Mesenchymal stem cell (in vitro differentiated cells and primary cell): ENCODE measurements around the gene PLXNB2.
A peak's percentile ranks its signal among the peaks of the same experiment; 100 is the strongest.

Source experiments
- DNase-seq: peaks from one replicate; pipeline ENCODE4 v3.0.0-alpha.2; 2013
- H2AFZ ChIP-seq: one replicate; pipeline ENCODE4 v1.6.1; 2013; ENCODE audit warnings: low read depth, mild to moderate bottlenecking, control low read depth, inconsistent platforms, low read length, moderate library complexity
- H2AK5ac ChIP-seq: 2 replicates; pipeline ENCODE4 v1.6.1; 2013; ENCODE audit warnings: low read length, moderate library complexity, mild to moderate bottlenecking, inconsistent platforms; ENCODE audit not compliant: severe bottlenecking
- H2BK120ac ChIP-seq: one replicate; pipeline ENCODE4 v1.6.1; 2013; ENCODE audit warnings: low read depth, mild to moderate bottlenecking, inconsistent platforms, low read length, moderate library complexity
- H2BK12ac ChIP-seq, 2 experiments: one replicate each; pipeline ENCODE4 v1.6.1; 2013; ENCODE audit warnings: inconsistent platforms in 2 of 2, low read length in 2 of 2, mild to moderate bottlenecking in 2 of 2, moderate library complexity in 2 of 2, control low read depth in 1 of 2
- H2BK15ac ChIP-seq: one replicate; pipeline ENCODE4 v1.6.1; 2013; ENCODE audit warnings: mild to moderate bottlenecking, low read depth, inconsistent platforms; ENCODE audit not compliant: poor library complexity, severe bottlenecking
- H2BK5ac ChIP-seq: 2 replicates; pipeline ENCODE4 v1.6.1; 2013; ENCODE audit warnings: low read depth, mild to moderate bottlenecking, low read length, control low read depth, inconsistent platforms; ENCODE audit not compliant: poor library complexity, severe bottlenecking
- H3K14ac ChIP-seq, 2 experiments: one replicate each; pipeline ENCODE4 v1.6.1; 2013; ENCODE audit warnings: inconsistent platforms in 2 of 2, low read length in 2 of 2, control low read depth in 1 of 2, mild to moderate bottlenecking in 1 of 2, moderate library complexity in 1 of 2
- H3K18ac ChIP-seq, 2 experiments: one replicate each; pipeline ENCODE4 v1.6.1; 2013; ENCODE audit warnings: inconsistent platforms in 2 of 2, low read length in 2 of 2, control low read depth in 1 of 2, low read depth in 1 of 2, mild to moderate bottlenecking in 1 of 2
- H3K23ac ChIP-seq, 2 experiments: one replicate each; pipeline ENCODE4 v1.6.1; 2013; ENCODE audit warnings: inconsistent platforms in 2 of 2, low read length in 2 of 2, mild to moderate bottlenecking in 2 of 2, moderate library complexity in 2 of 2, control low read depth in 1 of 2
- H3K27ac ChIP-seq: 2 replicates; pipeline ENCODE4 v1.5.1; 2013; ENCODE audit warnings: mild to moderate bottlenecking, moderate library complexity, low read length, control low read depth, inconsistent platforms; ENCODE audit not compliant: poor library complexity, severe bottlenecking
- H3K27me3 ChIP-seq, 2 experiments: 2 replicates each; pipeline versions ENCODE4 v1.6.1 to v1.7.0; 2013; ENCODE audit warnings: low read length in 2 of 2, mild to moderate bottlenecking in 2 of 2, moderate library complexity in 2 of 2, control low read depth in 1 of 2, inconsistent platforms in 1 of 2; ENCODE audit not compliant: control insufficient read depth in 1 of 2, insufficient read depth in 1 of 2
- H3K36me3 ChIP-seq, 2 experiments: 2 replicates each; pipeline versions ENCODE4 v1.6.1 to v1.7.0; 2013; ENCODE audit warnings: low read length in 2 of 2, control low read depth in 1 of 2, inconsistent platforms in 1 of 2, low read depth in 1 of 2, mild to moderate bottlenecking in 1 of 2; ENCODE audit not compliant: insufficient read depth in 2 of 2, control insufficient read depth in 1 of 2
- H3K4ac ChIP-seq, 2 experiments: one replicate each; pipeline ENCODE4 v1.6.1; 2013; ENCODE audit warnings: inconsistent platforms in 2 of 2, low read length in 2 of 2, mild to moderate bottlenecking in 2 of 2, moderate library complexity in 2 of 2, control low read depth in 1 of 2, low read depth in 1 of 2
- H3K4me1 ChIP-seq: 2 replicates; pipeline ENCODE4 v1.6.1; 2013; ENCODE audit warnings: low read depth, low read length, control low read depth; ENCODE audit not compliant: control insufficient read depth, insufficient read depth
- H3K4me2 ChIP-seq: 2 replicates; pipeline ENCODE4 v1.6.1; 2013; ENCODE audit warnings: low read length, mild to moderate bottlenecking, inconsistent platforms; ENCODE audit not compliant: poor library complexity, severe bottlenecking
- H3K4me3 ChIP-seq, 2 experiments: 2 replicates each; pipeline versions ENCODE4 v1.5.1 to v1.7.0; 2013; ENCODE audit warnings: low read length in 2 of 2, mild to moderate bottlenecking in 2 of 2, control low read depth in 1 of 2, low read depth in 1 of 2; ENCODE audit not compliant: insufficient read depth in 1 of 2
- H3K79me1 ChIP-seq: replicated peaks from 2 replicates; pipeline ENCODE4 v1.6.1; 2013; ENCODE audit warnings: mild to moderate bottlenecking, control low read depth, low read length, inconsistent platforms; ENCODE audit not compliant: poor library complexity, severe bottlenecking
- H3K9ac ChIP-seq: 2 replicates; pipeline ENCODE4 v1.7.0; 2013; ENCODE audit warnings: mild to moderate bottlenecking, low read length, moderate library complexity
- H3K9me3 ChIP-seq: 2 replicates; pipeline ENCODE4 v1.7.0; 2013; ENCODE audit warnings: mild to moderate bottlenecking, low read length; ENCODE audit not compliant: control insufficient read depth
- H4K8ac ChIP-seq: one replicate; pipeline ENCODE4 v1.6.1; 2013; ENCODE audit warnings: inconsistent platforms, mild to moderate bottlenecking, low read length, moderate library complexity
- H4K91ac ChIP-seq: one replicate; pipeline ENCODE4 v1.6.1; 2013; ENCODE audit warnings: mild to moderate bottlenecking, low read length, inconsistent platforms
- WGBS: methylation state at CpG from one replicate; pipeline ENCODE4 v1.1.7; 2013; ENCODE audit warnings: mixed read lengths; 5-methylcytosine and 5-hydroxymethylcytosine counted together

The PLXNB2 gene

DNA sequence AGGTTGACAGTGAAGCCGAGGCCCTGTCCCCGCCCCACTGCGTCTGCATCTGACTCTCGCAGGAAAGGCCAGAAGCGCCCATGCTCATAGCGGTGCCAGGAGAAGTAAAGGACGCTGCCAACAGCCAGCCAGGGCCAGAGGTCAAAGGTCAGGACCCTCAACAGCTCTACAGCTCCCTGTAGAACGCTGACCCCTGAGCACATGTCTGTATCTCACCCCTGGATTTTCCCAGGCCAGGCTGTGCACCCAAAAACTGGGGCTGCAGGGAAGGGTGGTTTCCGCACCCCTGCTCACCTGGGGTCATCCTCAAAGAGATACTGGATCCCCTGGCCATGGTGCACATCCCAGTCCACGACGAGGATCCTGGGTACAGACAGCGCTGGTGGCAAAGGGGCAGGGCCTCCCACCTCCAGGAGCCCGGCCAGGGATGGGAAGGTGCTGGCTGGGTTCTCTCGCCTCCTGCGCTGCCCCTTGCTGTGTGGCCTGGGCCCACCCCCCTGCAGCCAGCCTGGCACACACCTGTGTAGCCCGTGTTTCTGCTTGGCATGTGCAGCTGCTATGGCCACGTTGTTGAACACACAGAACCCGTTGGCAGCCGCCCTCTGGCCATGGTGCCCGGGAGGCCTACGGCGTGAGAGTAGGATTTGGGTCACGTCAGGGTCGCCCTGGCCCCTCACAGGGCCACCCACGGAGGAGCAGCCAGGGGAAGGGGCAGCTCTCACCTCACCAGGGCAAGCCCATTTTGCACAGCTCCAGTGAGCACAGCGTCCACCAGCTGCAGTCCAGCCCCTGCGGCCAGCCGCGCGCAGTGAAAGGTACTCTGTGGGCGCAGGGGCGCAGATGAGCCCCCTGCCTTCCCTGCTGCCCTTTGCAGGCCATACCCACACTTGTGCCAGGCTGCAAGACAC is 57.9 kb downstream of the PLXNB2 start:
- H3K9me3 ChIP-seq: no peaks in the 10 kb centered on the region
- H3K23ac ChIP-seq: peak overlapping the region in 1 of 2 experiments; percentile 34
- H2BK5ac ChIP-seq: no peak overlapping the region
- H2AFZ ChIP-seq: no peak overlapping the region
- 94% methylated on average over 32 of the region's 32 CpGs for WGBS
- H3K27me3 ChIP-seq: no peaks in the 10 kb centered on the region
- H4K91ac ChIP-seq: peak overlapping the region; percentile 47
- H3K79me1 ChIP-seq: peaks cover 38% of the 10 kb centered on the region
- peak overlapping the region; percentile 94 for H3K4me2 ChIP-seq
- H3K4me3 ChIP-seq: peak overlapping the region; percentile 78 to 87
- peak overlapping the region in 1 of 2 experiments; percentile 94 for H3K18ac ChIP-seq
- H3K14ac ChIP-seq: peak overlapping the region in 1 of 2 experiments; percentile 93
- DNase-seq: no peak
- peak overlapping the region; percentile 38 for H4K8ac ChIP-seq
- no peak overlapping the region for H3K27ac ChIP-seq
- H3K9ac ChIP-seq: peak overlapping the region; percentile 93
- no peak overlapping the region for H2AK5ac ChIP-seq
- no peak overlapping the region for H2BK15ac ChIP-seq
- no peak overlapping the region for H2BK120ac ChIP-seq
- peaks cover 26 to 72% of the 10 kb centered on the region in 2 experiments for H3K36me3 ChIP-seq
- peak overlapping the region in 1 of 2 experiments; percentile 71 for H3K4ac ChIP-seq
- H3K4me1 ChIP-seq: peaks cover 44% of the 10 kb centered on the region
- peak overlapping the region in 1 of 2 experiments; percentile 49 for H2BK12ac ChIP-seq

DNA sequence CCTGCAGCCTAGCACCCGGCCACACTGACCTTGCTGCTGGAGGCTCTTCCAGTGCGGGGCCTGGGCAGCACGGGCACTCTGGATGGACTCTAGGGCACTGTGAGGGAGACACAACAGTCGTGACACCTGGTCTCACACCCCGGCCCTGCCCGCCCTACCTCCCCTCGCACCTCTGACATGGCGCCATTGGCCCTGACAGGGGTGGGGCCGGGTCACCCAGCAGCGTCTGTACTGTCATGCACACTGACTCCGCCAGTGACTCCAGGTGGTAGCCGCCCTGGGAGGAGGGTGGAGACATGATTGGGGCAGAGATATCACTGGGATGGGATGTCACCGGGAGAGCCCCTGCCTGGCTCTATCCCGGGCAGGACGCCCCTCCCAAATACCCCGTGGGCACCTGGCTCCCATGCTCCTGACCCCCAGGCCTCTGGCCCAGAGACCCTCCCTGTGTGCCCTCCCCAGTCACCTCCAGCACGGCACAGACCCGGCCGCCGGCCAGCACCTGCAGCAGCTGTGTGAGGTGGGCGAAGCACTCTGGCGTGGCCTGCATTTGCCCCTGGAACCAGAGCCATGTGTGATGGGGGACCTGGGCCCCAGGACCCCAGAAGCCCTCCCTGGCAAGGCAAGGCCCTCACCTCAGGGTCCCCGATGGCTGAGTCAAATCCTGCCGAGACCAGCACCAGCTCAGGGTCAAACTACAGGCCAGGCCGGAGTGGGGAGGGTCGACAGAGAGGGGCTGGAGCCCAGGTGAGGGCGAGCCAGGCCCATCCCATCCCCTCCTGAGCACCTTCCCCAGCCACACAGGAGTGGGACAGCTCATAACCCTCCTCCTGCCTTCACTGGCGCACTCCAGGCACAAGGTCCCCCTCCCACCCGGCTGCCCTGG is 59.0 kb downstream of the PLXNB2 start:
- Histone ChIP-seq H3K18ac (no peak overlapping the region), H3K27ac (no peak overlapping the region), H2AFZ (no peak overlapping the region), H3K23ac (no peak overlapping the region), H3K27me3 (no peaks in the 10 kb centered on the region), H3K36me3 (peaks cover 26 to 62% of the 10 kb centered on the region in 2 experiments), H3K9me3 (no peaks in the 10 kb centered on the region), H4K8ac (no peak overlapping the region), H2AK5ac (no peak overlapping the region), H2BK5ac (no peak overlapping the region), H2BK120ac (no peak overlapping the region), H2BK12ac (no peak overlapping the region), H3K14ac (no peak overlapping the region), H3K79me1 (peaks cover 38% of the 10 kb centered on the region), H3K4me3 (no peak overlapping the region), H3K4ac (no peak overlapping the region), H3K9ac (peak overlapping the region; percentile 41), H3K4me1 (peaks cover 50% of the 10 kb centered on the region), H4K91ac (no peak overlapping the region), H2BK15ac (no peak overlapping the region), H3K4me2 (no peak overlapping the region)
- no peak for DNase-seq
- WGBS: 96% methylated on average over 27 of the region's 29 CpGs

DNA sequence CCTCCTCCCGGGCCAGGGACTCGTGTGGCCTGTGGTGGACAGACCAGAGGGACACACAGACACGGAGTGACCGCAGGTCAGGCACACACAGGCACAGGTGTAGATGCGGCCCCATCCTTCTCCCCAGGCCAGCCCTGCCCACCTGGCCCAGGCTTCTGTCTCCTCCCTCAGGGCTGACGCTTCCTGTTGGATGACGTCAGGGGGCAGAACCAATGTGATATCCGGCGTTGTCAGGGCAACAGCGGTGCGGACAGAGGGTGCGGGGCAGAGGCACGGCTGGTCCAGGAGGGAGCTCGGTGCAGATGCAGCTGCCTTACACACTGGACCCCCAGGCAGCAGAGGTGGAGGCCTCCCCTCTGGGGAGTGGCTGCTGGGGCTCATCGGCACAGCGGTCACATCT is 59.7 kb downstream of the PLXNB2 start:
- H2BK5ac ChIP-seq: no peak overlapping the region
- WGBS: 72% methylated on average over 16 of the region's 16 CpGs
- H2BK120ac ChIP-seq: no peak overlapping the region
- peaks cover 38% of the 10 kb centered on the region for H3K79me1 ChIP-seq
- H2AK5ac ChIP-seq: no peak overlapping the region
- peaks cover 26 to 55% of the 10 kb centered on the region in 2 experiments for H3K36me3 ChIP-seq
- H3K4me1 ChIP-seq: peaks cover 54% of the 10 kb centered on the region
- H2AFZ ChIP-seq: no peak overlapping the region
- no peak overlapping the region for H3K18ac ChIP-seq
- H3K23ac ChIP-seq: no peak overlapping the region
- no peak overlapping the region for H3K14ac ChIP-seq
- H2BK12ac ChIP-seq: peak overlapping the region in 1 of 2 experiments; percentile 1
- H2BK15ac ChIP-seq: no peak overlapping the region
- no peak overlapping the region for H3K4ac ChIP-seq
- no peaks in the 10 kb centered on the region for H3K9me3 ChIP-seq
- H3K27ac ChIP-seq: no peak overlapping the region
- H3K4me2 ChIP-seq: no peak overlapping the region
- DNase-seq: peak; percentile 72
- peak overlapping the region; percentile 41 for H3K9ac ChIP-seq
- H4K91ac ChIP-seq: peak overlapping the region; percentile 37
- H4K8ac ChIP-seq: peak overlapping the region; percentile 22
- H3K27me3 ChIP-seq: no peaks in the 10 kb centered on the region
- H3K4me3 ChIP-seq: no peak overlapping the region
